ENCODE results near the gene PIEZO2. TPM values are rescaled to one million over a fixed set of nuclear protein-coding genes. Genes with fewer than 3 reads are reported as not detected.
A peak's percentile ranks its signal among the peaks of the same experiment; 100 is the strongest.
"Not testable (repeated sequence)": the region's sequence is repeated elsewhere in the genome, so short reads cannot be mapped to it uniquely, and the experiment has no call there.

Gene PIEZO2
- 169 and 256 TPM in 2 replicates for total RNA-seq

GRCh38 chr18:11149441-11150270 is at the start of gene PIEZO2:
Gene PIEZO2 (minus strand): TSS chr18:11149569. CDS start chr18:11148588, 981 bp downstream.
- DNase-seq (ENCODE audit: low read depth in 2 of 2): peak; percentile 41 to 90

DNA sequence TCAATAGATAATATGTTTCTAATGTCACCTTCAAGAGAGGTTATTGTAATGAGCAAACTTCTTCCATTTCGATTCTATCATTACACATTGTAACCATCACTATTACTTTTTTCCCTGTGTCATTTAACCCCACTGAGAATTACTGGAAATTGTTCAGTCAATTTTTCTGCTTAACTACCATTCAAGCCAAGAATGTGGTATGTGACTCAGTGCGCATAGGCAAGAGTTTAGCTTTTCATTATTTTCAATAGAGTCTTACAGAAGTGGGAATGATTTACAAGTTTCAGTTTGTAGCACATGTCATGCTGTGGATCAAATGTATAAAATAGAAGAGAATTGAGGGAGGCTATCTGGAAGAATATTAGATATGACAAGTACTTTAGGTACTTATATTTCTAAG is 34.3 kb upstream of the PIEZO2 start:
- no peak for DNase-seq (ENCODE audit: low read depth in 2 of 2)

- DNase-seq (ENCODE audit: low read depth in 2 of 2): not testable (repeated sequence)
Observed at GRCh38 chr18:11181629-11182028, 32.3 kb upstream of the PIEZO2 start.

GRCh38 chr18:11179959-11180519 is 30.7 kb upstream of the PIEZO2 start:
- DNase-seq (ENCODE audit: low read depth in 2 of 2): no peak

- DNase-seq (ENCODE audit: low read depth in 2 of 2): no peak
Observed at GRCh38 chr18:11178951-11179549, 29.7 kb upstream of the PIEZO2 start.

DNA sequence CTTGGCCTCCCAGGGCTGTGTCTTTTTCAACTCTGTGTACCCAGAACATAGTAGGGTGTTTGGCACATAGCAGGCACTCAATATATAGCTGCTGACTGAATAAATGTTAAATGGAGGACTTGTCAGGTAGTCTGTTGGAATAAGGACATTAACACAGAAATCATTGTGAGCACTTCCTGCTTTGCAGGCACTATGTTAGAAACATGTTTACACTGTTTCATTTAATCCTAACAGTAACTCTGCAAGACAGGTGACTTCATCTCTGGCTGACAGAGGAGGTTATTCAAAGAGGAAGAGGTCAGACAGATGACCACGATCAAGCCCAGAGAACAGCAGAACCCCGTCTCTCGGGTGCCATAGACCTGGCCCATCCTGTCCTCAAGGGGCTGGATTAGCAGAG is 28.0 kb upstream of the PIEZO2 start:
- no peak for DNase-seq (ENCODE audit: low read depth in 2 of 2)

- no peak for DNase-seq (ENCODE audit: low read depth in 2 of 2)
Observed at GRCh38 chr18:11176481-11176881, 27.1 kb upstream of the PIEZO2 start.

DNA sequence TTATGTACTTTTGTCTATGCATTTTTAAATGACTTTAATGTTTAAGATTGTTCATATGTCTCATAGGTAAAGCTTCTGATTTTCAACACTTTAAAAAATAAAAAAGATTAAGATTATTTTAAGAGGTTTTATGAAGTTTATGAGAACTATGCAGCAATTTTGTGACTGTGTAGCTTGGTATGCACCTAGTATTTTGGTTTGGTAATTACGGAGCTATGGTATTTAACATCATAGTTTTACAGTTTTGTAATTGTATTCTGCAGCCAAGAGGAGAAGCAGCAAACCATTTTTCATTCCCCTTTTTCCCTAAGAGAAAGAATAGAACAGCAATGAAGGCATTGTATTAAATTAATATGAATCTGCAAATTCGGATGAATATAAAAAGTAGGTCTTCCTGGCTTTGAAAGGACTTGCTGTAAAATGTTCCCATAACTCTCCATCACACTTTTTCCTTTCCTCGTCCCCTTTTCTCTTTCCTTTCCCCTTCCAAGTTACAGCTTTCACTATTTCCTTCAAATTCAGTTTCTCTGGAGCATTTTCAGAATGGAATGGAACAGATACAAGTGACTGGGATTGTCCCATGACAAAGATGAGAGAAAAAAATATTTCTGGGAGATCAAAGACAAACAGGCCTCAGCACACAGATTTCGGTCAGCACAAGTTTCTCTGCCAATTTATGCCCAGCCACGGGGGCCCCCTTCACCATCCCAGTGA is 26.1 kb upstream of the PIEZO2 start:
- DNase-seq (ENCODE audit: low read depth in 2 of 2): no peak

- not testable (repeated sequence) for DNase-seq (ENCODE audit: low read depth in 2 of 2)
Observed at GRCh38 chr18:11174179-11174578, 24.8 kb upstream of the PIEZO2 start.

DNA sequence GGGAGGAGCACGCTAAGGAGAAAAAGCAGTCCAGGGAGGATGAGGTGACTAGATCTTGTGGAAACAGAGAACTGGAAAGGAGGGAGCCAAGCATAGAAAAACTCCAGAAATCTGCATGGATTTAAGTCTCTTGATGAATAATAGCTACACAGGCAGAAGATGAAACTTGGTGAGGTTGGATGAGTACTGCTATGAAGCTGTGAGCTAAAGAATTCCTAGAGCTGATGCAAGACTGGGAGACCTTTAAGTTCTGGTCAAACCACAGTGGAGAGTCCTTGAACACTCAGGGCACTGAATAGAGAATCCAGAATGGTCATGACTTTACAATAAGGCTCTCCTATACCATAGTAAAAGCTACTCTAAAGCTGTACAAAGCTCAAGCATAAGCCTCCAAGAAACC is 18.4 kb upstream of the PIEZO2 start:
- DNase-seq (ENCODE audit: low read depth in 2 of 2): no peak

- DNase-seq (ENCODE audit: low read depth in 2 of 2): no peak
Observed at GRCh38 chr18:11165952-11166351, 16.6 kb upstream of the PIEZO2 start.

GRCh38 chr18:11165138-11165537 is 15.8 kb upstream of the PIEZO2 start:
- DNase-seq (ENCODE audit: low read depth in 2 of 2): no peak

- DNase-seq (ENCODE audit: low read depth in 2 of 2): peak; percentile 45 to 73
Observed at GRCh38 chr18:11163665-11164064, 14.3 kb upstream of the PIEZO2 start.

- DNase-seq (ENCODE audit: low read depth in 2 of 2): no peak
Observed at GRCh38 chr18:11162889-11163288, 13.5 kb upstream of the PIEZO2 start.

GRCh38 chr18:11162462-11162861 is 13.1 kb upstream of the PIEZO2 start:
- no peak for DNase-seq (ENCODE audit: low read depth in 2 of 2)

DNA sequence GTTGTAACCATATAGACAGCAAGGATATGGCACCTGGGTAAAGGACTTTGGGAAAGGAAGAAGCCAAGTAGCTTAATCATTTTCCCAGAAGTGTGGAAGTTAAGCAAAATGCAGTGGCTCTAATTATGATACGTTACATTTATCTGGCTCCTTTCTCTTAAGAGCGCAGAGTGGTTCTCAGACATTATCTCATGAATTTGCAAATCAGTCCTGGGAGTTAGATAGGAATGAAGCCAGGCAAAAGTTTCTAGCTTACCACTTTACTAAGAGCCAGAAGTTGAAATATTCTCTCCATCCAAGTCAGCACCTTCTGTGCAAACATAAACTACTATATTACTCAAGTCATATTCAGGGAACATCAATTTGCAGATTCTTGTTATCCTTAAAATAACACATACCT is 10.9 kb upstream of the PIEZO2 start:
- no peak for DNase-seq (ENCODE audit: low read depth in 2 of 2)

DNA sequence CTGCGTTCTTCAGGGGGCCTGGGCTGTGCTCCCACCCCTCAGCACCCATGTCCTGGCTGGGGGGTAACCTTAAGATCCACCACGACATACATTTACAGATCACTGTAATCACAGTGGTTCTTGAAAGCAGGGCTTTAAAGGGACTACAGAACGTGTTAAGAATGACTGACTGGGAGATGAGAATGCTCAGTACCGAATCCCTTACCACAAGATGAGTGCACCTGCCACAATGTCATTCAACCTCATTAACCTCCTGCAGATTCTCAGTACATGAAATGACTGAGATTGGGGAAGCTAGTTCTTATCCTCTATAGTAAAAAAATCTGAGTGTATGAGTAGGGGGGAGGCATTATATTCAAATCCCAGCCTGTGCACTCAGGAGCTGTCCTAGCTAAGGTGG is 10.5 kb upstream of the PIEZO2 start:
- DNase-seq (ENCODE audit: low read depth in 2 of 2): no peak

- DNase-seq (ENCODE audit: low read depth in 2 of 2): no peak
Observed at GRCh38 chr18:11156978-11157377, 7.6 kb upstream of the PIEZO2 start.

DNA sequence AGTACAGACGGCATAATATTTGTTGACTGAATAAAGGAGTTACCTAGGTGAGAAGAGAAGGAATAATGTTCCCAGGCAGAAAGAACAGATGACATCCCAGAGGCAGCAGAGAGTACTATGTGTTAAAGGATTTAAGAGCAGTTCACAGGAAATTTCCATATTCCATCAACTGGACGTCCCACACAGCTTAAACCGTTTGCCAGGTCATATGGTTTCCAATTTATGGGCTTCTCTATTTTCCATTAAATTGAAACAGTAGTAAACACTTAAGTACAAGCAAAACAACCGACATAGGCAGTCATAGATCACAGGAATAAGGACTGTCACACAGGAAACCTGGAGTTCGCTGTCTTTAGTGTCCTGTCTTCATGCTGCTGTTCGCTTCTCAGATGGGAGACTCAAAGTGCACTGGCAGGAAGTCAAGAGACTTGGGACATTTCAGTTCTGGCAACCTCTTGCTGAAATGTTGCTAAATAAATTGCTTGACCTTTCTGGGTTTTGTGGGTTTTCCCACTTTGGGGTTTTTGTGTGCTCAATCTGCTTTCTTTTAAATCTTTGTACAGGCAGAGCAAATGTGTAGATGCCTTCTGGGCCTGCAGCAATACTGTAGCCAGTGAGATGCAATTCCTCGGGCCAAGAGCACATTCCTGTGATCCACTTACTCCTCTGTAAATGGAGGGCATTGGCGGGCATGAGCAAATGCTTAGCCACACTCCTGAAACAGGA is 5.8 kb upstream of the PIEZO2 start:
- DNase-seq (ENCODE audit: low read depth in 2 of 2): peak in 1 of 2 donors; percentile 70

- peak; percentile 51 to 70 for DNase-seq (ENCODE audit: low read depth in 2 of 2)
Observed at GRCh38 chr18:11154368-11154989, 5.1 kb upstream of the PIEZO2 start.

DNA sequence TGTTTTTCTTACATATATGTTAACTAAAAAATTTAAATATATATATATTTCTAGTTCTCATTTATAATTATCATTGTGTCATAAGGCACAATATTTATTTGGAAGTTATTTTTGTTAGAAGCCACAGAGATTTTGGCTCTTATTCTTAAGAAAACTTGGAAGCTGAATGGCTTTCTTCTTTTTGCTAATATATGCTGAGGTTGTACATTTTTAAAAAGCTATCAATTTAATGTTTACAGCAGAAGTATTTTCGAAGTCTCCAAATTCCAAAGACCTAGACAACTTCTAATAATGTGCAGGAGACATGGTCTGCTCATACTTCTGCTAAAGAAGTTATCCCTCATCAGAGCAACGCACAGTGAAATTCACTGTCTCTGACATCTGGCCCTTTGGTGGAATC is 3.7 kb upstream of the PIEZO2 start:
- no peak for DNase-seq (ENCODE audit: low read depth in 2 of 2)

Data from lung microvascular endothelial cell (primary cell).